ENCODE data around the gene XK.

DNA sequence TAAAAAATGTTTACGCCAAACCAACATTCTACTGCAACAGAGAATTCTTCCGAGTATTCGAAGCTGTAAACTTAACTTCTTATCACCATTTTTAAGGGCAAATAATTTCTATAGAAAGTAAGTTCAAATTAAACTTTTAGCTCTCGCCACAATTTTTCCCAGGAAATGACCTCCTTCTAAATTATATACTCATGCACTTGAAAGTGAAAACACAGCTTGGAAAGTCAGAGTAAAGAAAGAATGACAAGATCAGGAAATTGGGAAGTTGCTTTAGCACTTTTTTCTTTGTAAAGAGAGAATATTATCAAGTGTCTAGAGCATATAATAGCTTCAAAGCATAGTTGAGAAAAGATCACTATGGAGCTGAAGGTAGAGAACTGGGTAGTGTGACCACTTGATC lies 95.5 kb downstream of the XK start:
- TF ChIP-seq, protein P1, sequence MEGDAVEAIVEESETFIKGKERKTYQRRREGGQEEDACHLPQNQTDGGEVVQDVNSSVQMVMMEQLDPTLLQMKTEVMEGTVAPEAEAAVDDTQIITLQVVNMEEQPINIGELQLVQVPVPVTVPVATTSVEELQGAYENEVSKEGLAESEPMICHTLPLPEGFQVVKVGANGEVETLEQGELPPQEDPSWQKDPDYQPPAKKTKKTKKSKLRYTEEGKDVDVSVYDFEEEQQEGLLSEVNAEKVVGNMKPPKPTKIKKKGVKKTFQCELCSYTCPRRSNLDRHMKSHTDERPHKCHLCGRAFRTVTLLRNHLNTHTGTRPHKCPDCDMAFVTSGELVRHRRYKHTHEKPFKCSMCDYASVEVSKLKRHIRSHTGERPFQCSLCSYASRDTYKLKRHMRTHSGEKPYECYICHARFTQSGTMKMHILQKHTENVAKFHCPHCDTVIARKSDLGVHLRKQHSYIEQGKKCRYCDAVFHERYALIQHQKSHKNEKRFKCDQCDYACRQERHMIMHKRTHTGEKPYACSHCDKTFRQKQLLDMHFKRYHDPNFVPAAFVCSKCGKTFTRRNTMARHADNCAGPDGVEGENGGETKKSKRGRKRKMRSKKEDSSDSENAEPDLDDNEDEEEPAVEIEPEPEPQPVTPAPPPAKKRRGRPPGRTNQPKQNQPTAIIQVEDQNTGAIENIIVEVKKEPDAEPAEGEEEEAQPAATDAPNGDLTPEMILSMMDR (IDR thresholded peaks at IDR 0.05) = no peak
- TF ChIP-seq EZH2 (IDR thresholded peaks at IDR 0.05; ENCODE audit: borderline replicate concordance, insufficient read depth, low read depth, low read length, poor library complexity, severe bottlenecking) = no peak
